HG02981 (cell line): ENCODE results near the gene LRRIQ3.
A peak's percentile ranks its signal among the peaks of the same experiment; 100 is the strongest.
"Not testable (repeated sequence)": the region's sequence is repeated elsewhere in the genome, so short reads cannot be mapped to it uniquely, and the experiment has no call there.

Experiments
- ATAC-seq: cut with Tn5 transposase; IDR thresholded peaks from one replicate; pipeline ENCODE4 v1.9.1; 2021; ENCODE audit warnings: mild to moderate bottlenecking, moderate library complexity; ENCODE audit not compliant: unreplicated experiment

LRRIQ3 gene, protein sequence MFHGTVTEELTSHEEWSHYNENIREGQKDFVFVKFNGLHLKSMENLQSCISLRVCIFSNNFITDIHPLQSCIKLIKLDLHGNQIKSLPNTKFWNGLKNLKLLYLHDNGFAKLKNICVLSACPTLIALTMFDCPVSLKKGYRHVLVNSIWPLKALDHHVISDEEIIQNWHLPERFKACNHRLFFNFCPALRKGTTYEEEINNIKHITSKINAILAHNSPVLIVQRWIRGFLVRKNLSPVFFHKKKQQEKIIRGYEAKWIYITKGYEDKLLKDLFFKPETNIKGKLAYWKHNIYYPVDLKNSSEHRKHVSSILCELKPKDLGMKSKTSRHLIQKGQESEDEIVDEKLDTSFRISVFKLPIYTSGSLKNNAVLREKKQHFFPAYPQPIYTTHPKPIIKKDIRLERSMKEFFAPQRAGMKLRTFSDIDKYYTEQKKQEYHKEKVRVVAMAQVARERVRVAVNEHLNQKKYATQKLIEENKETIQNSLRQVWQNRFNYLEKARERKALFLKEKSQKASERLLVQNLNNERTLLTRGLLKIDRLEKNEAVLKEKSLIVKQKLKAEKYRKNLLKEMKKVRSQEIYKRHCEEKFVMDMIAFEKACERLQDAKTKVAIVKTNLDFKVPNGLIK

DNA sequence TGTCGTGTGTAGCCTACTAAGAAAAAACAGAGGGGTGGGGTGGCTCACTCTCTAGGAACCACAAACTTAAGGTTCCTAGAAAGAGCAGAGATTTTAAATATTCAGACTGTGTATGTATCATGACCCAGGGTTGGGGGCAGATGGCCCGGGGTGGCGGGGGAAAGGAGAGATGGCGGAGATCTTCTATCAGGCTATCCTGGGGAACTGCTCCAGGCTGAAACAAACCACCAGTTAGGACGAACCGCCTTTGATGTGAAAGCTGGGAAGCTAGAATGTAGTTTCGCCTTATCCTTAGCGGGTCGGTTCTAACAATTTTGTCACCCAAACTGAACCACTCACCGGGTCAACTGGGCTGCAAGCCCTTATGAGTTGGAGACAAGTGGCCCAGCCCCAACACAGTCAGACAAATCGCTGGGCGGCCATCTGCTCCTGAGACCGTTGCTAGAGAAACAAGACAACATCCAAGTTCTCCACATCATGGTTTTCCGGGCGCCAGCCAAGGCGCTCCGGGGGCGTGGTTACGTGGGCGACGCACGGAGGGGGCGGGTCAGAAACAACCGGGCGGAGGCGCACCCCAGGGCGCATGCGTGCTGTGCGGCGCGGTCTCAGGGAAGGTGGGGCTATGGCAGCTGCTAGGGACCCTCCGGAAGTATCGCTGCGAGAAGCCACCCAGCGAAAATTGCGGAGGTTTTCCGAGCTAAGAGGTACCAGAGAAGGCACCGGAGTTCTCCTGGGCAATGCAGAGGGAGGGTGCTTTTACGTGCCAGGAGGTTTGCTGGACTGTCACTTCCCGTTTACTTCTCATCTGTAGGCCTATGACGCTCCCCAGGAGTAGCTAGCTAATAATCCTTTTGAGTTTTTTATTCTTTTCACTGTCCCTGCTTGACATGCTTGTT lies at the start of gene LRRIQ3, which contains the start of gene FPGT:
LRRIQ3 (minus strand) TSS at position 520 of the 896 bp plus-strand sequence. CDS start 14,492 bp downstream, outside the sequence.
FPGT (plus strand) TSS at position 586 of the 896 bp plus-strand sequence; CDS start at position 623, 37 bp downstream.
- ATAC-seq: peak; percentile 92

DNA sequence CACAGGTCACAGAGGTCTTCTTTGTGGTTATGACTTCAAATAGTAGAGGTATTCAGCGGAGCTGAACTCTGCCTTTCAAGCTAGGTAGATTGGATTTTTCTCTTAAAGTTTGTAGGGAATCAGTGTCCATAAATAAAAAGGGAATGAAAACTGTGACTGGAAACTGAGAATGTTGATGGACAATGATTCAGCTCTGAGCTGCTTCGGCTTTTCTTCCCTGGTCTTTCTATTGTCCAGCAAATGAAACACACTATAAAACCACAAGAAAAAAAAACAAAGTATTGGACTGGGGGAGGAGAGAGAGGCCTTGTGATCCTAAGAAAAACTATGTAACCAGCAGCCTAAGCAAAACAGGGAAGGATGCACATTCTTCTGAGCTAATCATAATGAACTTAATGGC lies 48.3 kb upstream of the LRRIQ3 start:
- ATAC-seq: no peak

DNA sequence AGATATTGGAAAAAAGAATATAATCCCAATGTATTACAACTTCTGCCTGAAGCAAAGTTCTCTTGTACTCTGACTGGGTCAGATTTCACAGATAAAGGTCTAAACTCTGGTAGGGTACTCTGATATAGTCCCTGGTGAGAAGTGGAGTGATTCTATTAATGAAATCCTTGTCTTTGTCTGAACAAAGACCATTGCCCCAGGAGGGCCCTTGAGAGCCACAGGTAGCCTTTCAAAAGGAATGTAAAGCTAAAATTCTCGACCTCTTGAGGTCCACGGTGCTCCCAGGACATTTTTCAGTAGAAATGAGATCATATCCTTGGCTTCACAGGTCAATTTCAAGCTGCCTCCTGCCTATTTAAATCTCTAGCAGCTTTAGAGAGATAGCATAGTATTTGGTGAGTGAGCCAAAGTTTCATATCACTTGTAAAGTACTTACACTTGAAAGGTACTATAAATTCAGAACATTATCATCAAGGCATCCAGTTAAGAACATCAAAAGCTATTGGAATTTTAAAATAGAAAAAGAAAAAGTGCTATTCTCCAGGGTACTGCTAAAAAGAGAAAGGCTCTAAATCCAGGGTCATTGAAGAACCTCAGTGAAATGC lies 47.3 kb upstream of the LRRIQ3 start:
- no peak for ATAC-seq

DNA sequence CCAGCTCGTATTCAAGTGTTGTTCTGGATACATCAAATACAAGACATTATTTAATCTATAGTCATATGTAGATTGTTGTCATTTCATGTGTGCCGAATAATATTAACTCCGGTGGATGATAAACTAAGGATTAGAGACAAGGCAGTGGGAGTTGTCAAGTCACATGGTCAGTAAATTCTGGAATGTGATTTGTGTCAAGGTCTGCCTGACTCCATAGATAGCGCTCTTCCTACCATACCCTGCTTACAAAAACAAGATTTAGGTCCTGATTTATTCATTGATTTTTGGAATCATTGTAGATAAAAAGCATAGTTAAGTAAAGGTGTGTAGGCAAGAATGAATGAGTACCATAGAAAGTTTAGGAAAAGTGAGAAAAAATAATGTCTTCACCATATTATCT lies 39.8 kb upstream of the LRRIQ3 start:
- ATAC-seq: no peak

DNA sequence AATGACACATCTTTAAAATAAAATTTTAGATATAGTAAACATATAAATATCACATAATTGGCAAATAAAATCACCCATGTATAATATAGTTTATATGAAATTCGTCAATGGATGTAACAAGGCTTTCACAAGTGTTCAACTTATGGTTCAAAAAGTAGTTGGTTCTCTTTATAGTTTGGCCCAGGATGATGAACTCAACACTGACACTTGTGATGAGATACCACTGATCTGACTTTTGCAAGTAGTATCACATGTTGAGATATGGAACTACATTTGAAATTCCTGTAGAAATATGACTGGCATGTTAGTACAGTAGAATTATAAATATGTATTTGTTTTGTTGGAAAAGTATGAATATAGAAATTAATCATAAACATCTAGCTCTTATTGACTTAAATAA lies 39.1 kb upstream of the LRRIQ3 start:
- ATAC-seq: no peak

DNA sequence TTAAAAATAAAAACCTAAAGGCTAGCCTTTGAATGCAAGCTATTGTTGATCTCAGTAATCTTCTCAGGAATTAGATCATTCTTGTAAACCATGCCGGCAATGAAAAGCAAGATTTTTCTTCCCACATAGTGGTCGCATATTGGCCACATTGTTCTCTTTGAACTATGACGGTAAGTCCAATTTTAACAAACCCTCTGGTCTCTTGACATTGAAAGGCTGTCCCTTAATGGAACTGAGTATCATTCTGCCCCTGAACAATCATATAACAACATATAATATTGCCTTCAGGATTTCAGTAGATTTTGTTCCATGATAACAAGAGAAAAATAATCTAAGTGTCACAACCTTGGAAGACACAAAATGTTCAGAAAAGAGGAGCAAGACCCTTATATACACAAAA lies 38.5 kb upstream of the LRRIQ3 start:
- ATAC-seq: no peak

DNA sequence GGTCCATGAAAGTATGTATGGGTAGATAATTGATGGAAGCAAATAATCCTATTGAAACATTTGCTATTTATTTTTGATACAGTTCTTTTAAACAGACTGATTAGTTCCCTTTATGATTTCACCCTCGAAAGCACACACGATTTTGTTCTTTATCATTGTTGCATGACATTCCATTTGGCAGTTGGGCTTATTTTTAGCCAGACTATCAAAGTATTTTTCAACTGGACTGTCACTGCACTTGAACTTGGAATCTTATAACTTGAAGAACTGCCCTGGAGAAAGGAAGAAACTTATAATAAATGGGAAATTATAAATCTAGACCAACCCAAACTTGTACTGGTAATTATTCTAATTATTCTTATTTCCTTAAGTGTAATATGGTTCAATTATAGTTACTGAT lies 37.2 kb upstream of the LRRIQ3 start, which contains the start of gene TNNI3K:
TNNI3K (plus strand) TSS at position 235 of the 400 bp plus-strand sequence; CDS start at position 300, 65 bp downstream.
- no peak for ATAC-seq

DNA sequence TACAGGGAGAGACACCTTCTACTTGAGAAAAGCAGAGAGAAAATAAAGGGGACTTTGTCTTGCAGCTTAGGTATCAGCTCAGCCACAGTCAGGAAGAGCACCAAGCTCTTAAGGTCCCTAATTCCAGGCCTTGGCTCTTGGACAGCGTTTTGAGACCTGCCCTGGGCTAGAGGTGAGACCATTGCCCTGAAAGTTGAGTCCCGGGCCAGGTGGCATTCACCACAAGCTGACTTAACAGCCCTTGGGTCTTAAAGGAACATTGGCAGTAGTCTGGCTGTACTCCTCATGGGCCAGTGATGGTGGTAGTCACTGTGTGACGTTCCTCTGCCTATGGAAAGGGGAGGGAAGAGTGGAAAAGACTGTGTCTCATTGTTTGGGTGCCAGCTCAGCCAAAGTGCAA lies 25.5 kb upstream of the LRRIQ3 start:
- no peak for ATAC-seq

DNA sequence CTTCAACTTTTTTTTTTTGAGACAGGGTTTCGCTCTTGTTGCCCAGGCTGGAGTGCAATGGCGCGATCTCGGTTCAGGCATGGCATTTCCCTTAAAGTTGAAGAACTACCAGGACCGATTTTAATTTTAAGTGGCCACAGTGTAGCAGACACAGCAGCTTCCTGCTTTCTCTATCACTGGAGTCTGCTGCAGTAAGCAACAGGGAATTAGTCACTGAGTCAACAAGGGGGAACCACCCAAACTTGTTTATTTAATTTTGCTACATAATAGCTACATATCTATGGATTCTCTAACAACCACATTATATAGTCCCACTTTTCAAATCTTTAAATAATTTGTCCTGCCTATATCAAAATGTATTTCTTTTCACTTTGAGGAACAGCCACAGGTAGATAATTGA lies 24.7 kb upstream of the LRRIQ3 start:
- ATAC-seq: no peak

DNA sequence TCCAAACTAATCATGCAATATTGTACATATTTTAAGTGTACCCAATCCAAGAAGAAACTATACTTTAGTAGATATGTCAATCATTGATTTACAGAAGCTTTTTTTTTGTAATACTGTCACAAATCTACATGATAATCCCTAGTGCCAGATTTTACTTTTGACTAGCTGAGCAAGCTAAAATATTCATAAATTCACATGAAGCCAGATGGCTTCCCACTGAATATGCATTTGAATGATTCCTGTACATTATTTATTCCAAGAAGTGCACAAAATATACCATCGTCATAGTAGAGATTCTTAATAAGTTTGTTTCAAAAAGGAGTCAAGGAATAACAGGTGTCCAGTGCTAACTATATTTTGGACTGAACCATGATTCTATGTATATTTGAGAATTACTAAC lies 17.3 kb upstream of the LRRIQ3 start:
- no peak for ATAC-seq

DNA sequence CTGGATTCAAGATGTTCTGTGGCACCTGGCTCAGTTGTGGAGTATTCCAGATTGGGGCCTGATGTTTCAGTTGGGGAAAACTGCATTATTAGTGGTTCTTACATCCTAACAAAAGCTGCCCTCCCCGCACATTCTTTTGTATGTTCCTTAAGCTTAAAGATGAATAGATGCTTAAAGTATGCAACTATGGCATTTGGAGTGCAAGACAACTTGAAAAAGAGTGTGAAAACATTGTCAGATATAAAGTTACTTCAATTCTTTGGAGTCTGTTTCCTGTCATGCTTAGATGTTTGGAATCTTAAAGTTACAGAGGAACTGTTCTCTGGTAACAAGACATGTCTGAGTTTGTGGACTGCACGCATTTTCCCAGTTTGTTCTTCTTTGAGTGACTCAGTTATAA lies 7.3 kb upstream of the LRRIQ3 start:
- no peak for ATAC-seq

DNA sequence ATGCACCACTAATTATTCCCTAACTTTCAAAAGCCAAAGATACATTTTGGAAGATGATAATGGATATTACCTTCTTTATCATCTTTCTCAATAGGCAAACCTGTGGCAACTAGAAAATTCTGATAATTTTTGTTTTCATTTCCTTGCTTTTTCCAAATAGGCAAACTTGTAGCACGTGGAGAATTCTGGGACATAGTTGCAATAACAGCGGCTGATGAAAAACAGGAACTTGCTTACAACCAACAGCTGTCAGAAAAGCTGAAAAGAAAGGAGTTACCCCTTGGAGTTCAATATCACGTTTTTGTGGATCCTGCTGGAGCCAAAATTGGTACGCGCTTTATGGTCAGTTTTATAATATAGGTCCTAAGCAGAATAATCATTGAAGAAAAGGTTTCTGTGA lies 1.5 kb upstream of the LRRIQ3 start:
- no peak for ATAC-seq

DNA sequence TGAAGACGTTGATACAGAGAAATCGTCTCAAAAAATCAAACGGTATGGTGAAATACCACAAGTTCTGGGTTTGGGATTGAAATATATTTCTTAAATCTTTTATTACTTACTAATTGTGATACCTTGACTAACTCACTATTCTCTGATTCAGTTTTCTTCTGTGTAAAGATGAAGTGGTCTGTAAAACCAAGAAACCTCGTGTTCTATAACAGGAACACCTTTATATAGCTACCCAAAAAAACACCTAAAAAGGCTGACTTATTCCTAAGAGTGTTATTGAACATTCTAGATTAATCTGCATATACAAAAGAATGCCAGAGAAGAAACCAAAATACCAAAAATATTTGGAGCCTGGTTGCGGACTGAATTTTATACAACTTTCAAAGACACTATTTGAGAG lies 721 bp downstream of the LRRIQ3 start:
- ATAC-seq: no peak

DNA sequence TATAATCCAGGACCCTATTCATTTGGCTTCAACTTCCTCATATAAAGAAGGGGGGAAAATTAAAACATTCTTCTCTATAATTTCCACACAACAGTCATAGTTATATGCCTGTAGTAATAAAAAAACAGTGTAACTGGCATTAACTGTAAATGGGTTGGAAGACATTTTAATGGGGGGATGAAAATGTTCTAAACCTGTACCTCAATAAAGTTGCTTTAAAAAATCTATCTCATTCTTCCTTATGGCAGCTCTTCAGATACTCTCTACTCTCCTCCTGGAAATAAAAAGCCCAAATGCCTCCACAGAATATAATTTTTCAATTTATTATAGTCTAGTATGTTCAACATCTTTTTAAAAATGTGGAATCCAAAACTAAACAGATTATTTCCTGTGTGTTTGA lies 2.6 kb downstream of the LRRIQ3 start:
- no peak for ATAC-seq

DNA sequence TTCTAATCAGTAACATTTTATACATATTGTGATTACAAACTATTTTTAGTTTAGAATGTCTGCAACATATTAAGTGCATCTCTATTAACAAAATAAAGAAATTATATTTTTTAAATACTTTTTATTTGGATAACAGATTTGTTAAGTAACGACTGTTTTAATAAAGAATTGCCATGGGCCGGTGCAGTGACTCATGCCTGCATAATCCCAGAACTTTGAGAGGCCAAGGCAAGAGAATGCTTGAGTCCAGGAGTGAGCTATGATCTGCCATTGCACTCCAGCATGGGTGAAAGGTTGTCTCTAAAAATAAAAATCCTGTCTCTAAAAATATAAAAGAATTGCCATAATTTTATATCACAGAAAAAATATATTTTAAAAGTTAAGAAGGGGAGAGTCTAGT lies 4.1 kb downstream of the LRRIQ3 start:
- ATAC-seq: no peak

DNA sequence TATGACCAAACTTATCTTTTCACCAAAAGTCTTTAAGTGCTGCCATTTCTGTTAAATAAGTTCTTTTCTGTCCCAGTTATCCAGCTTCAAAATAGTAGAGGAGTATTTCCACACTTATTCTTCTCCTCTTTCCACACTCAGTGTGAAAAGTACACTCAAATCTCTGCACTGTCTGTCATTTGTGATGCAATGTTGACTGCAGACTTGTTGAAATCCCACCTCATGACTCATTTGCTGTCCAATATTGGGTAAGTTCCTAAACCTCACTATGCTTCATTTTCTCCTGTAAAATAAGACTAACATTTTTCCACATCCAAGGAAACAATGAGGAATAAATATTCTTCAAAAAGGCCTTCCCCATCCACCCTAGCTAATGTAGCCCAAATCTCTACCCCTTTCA lies 17.5 kb downstream of the LRRIQ3 start:
- ATAC-seq: no peak

DNA sequence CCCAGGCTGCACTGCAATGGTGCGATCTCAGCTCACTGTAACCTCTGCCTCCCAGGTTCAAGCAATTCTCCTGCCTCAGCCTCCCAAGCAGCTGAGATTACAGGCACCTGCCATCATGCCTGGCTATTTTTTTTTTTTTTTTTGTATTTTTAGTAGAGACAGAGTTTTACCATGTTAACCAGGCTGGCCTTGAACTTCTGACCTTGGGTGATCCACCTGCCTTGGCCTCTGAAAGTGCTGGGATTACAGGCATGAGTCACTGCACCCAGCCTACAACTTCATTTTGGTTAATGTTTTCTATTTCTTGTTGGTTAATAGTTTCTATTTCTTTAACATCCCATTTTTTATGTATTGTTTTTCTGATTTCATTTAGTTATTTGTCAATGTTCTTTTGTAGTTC lies 23.6 kb downstream of the LRRIQ3 start:
- not testable (repeated sequence) for ATAC-seq

DNA sequence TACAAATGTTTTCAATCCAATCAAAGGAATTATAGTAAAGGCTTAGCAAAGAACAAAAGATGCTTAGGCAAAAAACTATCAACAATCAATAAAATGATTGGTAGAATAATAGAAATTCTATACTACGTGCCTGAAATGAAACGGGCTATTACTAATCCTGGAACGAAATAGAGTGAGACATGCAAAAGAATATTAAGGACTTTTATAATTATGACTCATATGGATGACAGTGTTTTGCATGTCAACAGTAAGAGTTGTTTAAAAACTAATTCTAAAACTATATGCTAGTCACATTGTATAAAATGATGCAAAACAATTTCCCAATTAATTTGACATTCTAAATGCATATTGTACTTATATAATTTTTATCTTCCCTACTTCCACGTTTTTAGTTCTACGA lies 35.6 kb downstream of the LRRIQ3 start:
- no peak for ATAC-seq

DNA sequence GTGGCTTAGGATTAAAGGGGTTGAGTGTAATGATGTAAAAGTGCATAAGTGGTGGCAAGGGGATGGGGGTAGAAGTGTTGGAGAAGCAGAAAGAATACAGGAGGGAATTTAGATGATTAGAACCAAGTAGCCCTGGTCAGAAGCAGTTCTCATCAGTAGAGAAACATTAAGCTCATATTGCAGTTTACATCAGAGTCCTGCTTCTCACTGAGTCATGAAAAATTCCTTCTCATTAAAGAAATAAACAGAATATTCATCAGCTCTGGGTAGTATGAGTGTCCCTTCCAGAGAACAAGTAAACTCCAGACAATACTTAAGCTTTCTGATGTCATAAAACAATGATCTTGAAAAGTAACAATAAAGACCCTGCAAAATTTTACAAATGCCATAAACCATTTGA lies 36.5 kb downstream of the LRRIQ3 start:
- no peak for ATAC-seq

DNA sequence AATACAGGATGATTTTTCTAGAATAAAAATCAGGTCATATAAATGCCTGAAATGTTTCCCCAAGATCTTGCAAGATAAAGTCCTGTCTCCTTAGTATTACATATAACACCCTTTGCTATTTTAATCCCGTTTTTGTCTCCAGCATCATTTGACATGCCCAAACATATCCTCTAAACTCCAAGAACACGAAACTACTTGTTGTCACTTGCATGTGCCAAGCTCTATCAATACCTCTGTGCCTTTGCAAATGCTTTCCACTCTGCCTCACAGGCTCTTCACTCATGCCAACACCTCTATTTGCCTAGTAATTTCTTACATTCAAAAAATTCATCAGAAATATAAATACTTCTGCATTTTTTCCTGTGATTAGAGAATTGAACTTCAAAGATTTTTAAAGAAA lies 37.9 kb downstream of the LRRIQ3 start:
- ATAC-seq: no peak

DNA sequence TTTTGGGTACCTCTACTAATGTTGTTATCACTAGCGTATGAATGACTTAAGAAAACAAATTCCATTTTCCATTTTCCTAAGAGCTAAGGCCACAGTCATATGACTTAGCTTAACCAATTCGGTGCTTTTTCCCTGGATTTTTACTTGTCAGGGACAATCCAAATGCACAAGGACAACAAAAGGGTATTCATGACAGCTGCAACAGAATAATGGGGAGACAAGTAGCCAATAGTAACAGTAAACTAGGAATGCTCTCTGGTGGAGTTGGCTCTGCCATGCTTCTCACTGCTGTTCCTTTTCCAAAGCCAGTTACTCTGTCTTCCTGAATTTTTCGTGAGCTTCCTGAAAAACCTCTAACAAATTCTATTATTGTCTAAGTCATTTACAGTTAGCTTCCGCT lies 52.9 kb downstream of the LRRIQ3 start:
- no peak for ATAC-seq
